Measurements from ENCODE around the gene RHOU. TPM values are rescaled to one million over a fixed set of nuclear protein-coding genes. Genes with fewer than 3 reads are reported as not detected.
A peak's percentile ranks its signal among the peaks of the same experiment; 100 is the strongest.

Gene RHOU
- total and polyA plus RNA-seq, 2 of the 13 experiments (the other 11 are each of a cell fraction or from before 2014, with no cell fraction given) = 11.9 to 18.5 TPM

- TF ChIP-seq ELK4 (CRISPR knock-in tag; IDR thresholded peaks at IDR 0.05; ENCODE audit: borderline replicate concordance) (peak; percentile 57; the same call in 1 of the 2 replicates), PLSCR1 (CRISPR knock-in tag; IDR thresholded peaks at IDR 0.05; ENCODE audit: borderline replicate concordance) (no peak), ZNF569 (CRISPR knock-in tag; IDR thresholded peaks at IDR 0.05; ENCODE audit: borderline replicate concordance) (no peak), KLF11 (CRISPR knock-in tag; IDR thresholded peaks at IDR 0.05) (no peak), ZNF816 (CRISPR knock-in tag; IDR thresholded peaks at IDR 0.05; ENCODE audit: borderline replicate concordance) (no peak; the same call in 1 of the 2 replicates), PHF21A (CRISPR knock-in tag; IDR thresholded peaks at IDR 0.05) (no peak), KDM4B (CRISPR knock-in tag; IDR thresholded peaks at IDR 0.05) (no peak), ZXDC (CRISPR knock-in tag; IDR thresholded peaks at IDR 0.05) (no peak), ZNF737 (CRISPR knock-in tag; IDR thresholded peaks at IDR 0.05; ENCODE audit: borderline replicate concordance) (no peak), TAF1 (CRISPR knock-in tag; IDR thresholded peaks at IDR 0.05) (peak; percentile 74; the same call in 1 of the 2 replicates), HMG20A (CRISPR knock-in tag; IDR thresholded peaks at IDR 0.05; ENCODE audit: borderline replicate concordance) (0 out of 2 replicates have a peak, but pooled peaks have one; percentile 21), ZNF468 (CRISPR knock-in tag; IDR thresholded peaks at IDR 0.05) (no peak), DPF2 (CRISPR knock-in tag; IDR thresholded peaks at IDR 0.05; ENCODE audit: borderline replicate concordance, low read depth) (no peak), NFATC3 (CRISPR knock-in tag; IDR thresholded peaks at IDR 0.05) (no peak), TARDBP (CRISPR knock-in tag; IDR thresholded peaks at IDR 0.05) (peak; percentile 30; the same call in 1 of the 2 replicates), SIN3A (IDR thresholded peaks at IDR 0.05; ENCODE audit: borderline replicate concordance, low read depth, low read length) (no peak), POGK (CRISPR knock-in tag; conservative IDR thresholded peaks at IDR 0.05) (0 out of 2 replicates have a peak, but pooled peaks have one; percentile 14), FOXM1 (CRISPR knock-in tag; IDR thresholded peaks at IDR 0.05) (no peak), ZNF746 (CRISPR knock-in tag; IDR thresholded peaks at IDR 0.05) (peak; percentile 94), SRY (CRISPR knock-in tag; IDR thresholded peaks at IDR 0.05) (peak; percentile 92; the same call in 1 of the 2 replicates), ARNT2 (CRISPR knock-in tag; IDR thresholded peaks at IDR 0.05; ENCODE audit: low read depth) (no peak; the same call in 1 of the 2 replicates), KDM2A (CRISPR knock-in tag; IDR thresholded peaks at IDR 0.05; ENCODE audit: borderline replicate concordance, low read depth) (peak; percentile 49; the same call in 1 of the 2 replicates), CC2D1A (CRISPR knock-in tag; IDR thresholded peaks at IDR 0.05) (no peak)
Observed at GRCh38 chr1:228734881-228735801, at the start of gene RHOU (continued).

Measured in HepG2 (cell line).